HG02678 (cell line): ENCODE results near the gene DGKD.

Experiments used
- ATAC-seq: cut with Tn5 transposase; IDR thresholded peaks from one replicate; pipeline ENCODE4 v1.9.1; 2021; ENCODE audit warnings: mild to moderate bottlenecking, moderate library complexity; ENCODE audit not compliant: unreplicated experiment

DGKD gene

GRCh38 chr2:233424154-233424951 is 70.1 kb downstream of the DGKD start:
- ATAC-seq, result no peak

GRCh38 chr2:233426619-233427342 is 72.5 kb downstream of the DGKD start:
- ATAC-seq, result no peak

GRCh38 chr2:233428008-233428407 is 73.7 kb downstream of the DGKD start:
- no peak for ATAC-seq

GRCh38 chr2:233428438-233428837 is 74.1 kb downstream of the DGKD start:
- ATAC-seq, result no peak

- ATAC-seq, result no peak
Observed at GRCh38 chr2:233429175-233429897, 75.0 kb downstream of the DGKD start.

- no peak for ATAC-seq
Observed at GRCh38 chr2:233430081-233430480, 75.8 kb downstream of the DGKD start.

GRCh38 chr2:233430651-233431050 is 76.4 kb downstream of the DGKD start:
- no peak for ATAC-seq

- ATAC-seq, result no peak
Observed at GRCh38 chr2:233433029-233433428, 78.7 kb downstream of the DGKD start.

- no peak for ATAC-seq
Observed at GRCh38 chr2:233433794-233434193, 79.5 kb downstream of the DGKD start.

- no peak for ATAC-seq
Observed at GRCh38 chr2:233434666-233435330, 80.5 kb downstream of the DGKD start.

GRCh38 chr2:233435436-233436190 is 81.3 kb downstream of the DGKD start:
- ATAC-seq, result no peak

GRCh38 chr2:233436191-233436581 is 81.9 kb downstream of the DGKD start:
- no peak for ATAC-seq

- no peak for ATAC-seq
Observed at GRCh38 chr2:233436691-233437438, 82.6 kb downstream of the DGKD start.

GRCh38 chr2:233437439-233437955 is 83.2 kb downstream of the DGKD start:
- ATAC-seq, result no peak

- ATAC-seq, result no peak
Observed at GRCh38 chr2:233438573-233439147, 84.4 kb downstream of the DGKD start.

GRCh38 chr2:233439191-233439590 is 84.9 kb downstream of the DGKD start:
- no peak for ATAC-seq

- ATAC-seq, result no peak
Observed at GRCh38 chr2:233440314-233440713, 86.0 kb downstream of the DGKD start.

- no peak for ATAC-seq
Observed at GRCh38 chr2:233440714-233441113, 86.4 kb downstream of the DGKD start.
